ENCODE data around the gene TPCN2.

DNA sequence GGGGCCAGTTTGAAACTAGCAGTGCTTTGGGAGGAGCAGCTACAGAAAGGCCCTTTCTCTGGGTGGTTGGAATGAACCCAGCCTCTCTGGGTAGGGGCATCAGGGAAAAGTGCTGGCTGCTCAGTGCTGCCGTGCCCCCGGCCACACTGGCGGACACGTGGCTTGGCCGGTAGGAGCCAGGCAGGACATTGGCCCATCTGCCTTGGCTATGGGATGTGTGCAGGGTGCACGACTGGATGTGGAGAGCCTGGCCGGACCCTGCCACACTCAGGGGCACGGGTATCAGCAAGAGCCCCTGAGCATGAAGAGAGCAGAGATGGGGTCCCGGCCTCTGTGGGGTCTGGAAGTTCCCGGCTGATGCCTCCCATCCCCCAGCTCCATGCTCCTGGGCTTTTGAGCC is 46.6 kb downstream of the TPCN2 start:
- TF ChIP-seq, protein P1, sequence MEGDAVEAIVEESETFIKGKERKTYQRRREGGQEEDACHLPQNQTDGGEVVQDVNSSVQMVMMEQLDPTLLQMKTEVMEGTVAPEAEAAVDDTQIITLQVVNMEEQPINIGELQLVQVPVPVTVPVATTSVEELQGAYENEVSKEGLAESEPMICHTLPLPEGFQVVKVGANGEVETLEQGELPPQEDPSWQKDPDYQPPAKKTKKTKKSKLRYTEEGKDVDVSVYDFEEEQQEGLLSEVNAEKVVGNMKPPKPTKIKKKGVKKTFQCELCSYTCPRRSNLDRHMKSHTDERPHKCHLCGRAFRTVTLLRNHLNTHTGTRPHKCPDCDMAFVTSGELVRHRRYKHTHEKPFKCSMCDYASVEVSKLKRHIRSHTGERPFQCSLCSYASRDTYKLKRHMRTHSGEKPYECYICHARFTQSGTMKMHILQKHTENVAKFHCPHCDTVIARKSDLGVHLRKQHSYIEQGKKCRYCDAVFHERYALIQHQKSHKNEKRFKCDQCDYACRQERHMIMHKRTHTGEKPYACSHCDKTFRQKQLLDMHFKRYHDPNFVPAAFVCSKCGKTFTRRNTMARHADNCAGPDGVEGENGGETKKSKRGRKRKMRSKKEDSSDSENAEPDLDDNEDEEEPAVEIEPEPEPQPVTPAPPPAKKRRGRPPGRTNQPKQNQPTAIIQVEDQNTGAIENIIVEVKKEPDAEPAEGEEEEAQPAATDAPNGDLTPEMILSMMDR (IDR thresholded peaks at IDR 0.05; ENCODE audit: borderline replicate concordance, extremely low read depth, low read length, poor library complexity, severe bottlenecking): no peak
- no peak for TF ChIP-seq EZH2 (IDR thresholded peaks at IDR 0.05; ENCODE audit: borderline replicate concordance, low read depth, low read length, severe bottlenecking)

Data from DND-41 (cell line).